GM21447 (cell line): Measurements from ENCODE around the gene C11orf68.
A peak's percentile ranks its signal among the peaks of the same experiment; 100 is the strongest.
"Not testable (repeated sequence)": the region's sequence is repeated elsewhere in the genome, so short reads cannot be mapped to it uniquely, and the experiment has no call there.

ENCODE experiments used
- ATAC-seq: cut with Tn5 transposase; IDR thresholded peaks from one replicate; pipeline ENCODE4 v1.9.1; 2021; ENCODE audit not compliant: unreplicated experiment

C11orf68 gene

GRCh38 chr11:65915821-65916251 is 3.0 kb downstream of the C11orf68 start:
- no peak for ATAC-seq

GRCh38 chr11:65915101-65915820 is 3.6 kb downstream of the C11orf68 start:
- no peak for ATAC-seq

GRCh38 chr11:65912845-65913244 is 6.0 kb downstream of the C11orf68 start:
- ATAC-seq, result no peak

GRCh38 chr11:65911682-65912568 is 6.9 kb downstream of the C11orf68 start:
- no peak for ATAC-seq

GRCh38 chr11:65907878-65908277 is 11.0 kb downstream of the C11orf68 start:
- no peak for ATAC-seq

GRCh38 chr11:65906602-65907001 is 12.3 kb downstream of the C11orf68 start:
- no peak for ATAC-seq

GRCh38 chr11:65903715-65904114 is 15.1 kb downstream of the C11orf68 start:
- ATAC-seq, result no peak

GRCh38 chr11:65903068-65903481 is 15.8 kb downstream of the C11orf68 start:
- no peak for ATAC-seq

GRCh38 chr11:65900899-65901180 is 18.0 kb downstream of the C11orf68 start:
- ATAC-seq, result no peak

GRCh38 chr11:65900125-65900898 is 18.6 kb downstream of the C11orf68 start, which contains the start of gene FOSL1:
Gene FOSL1, minus strand, starts transcription at chr11:65900388. Its CDS starts 49 bp downstream, at chr11:65900339.
- ATAC-seq, result peak; percentile 73

- no peak for ATAC-seq
These were observed 19.3 kb downstream of the C11orf68 start for GRCh38 chr11:65899356-65900124.

- ATAC-seq, result no peak
These were observed 20.1 kb downstream of the C11orf68 start for GRCh38 chr11:65898656-65899355.

GRCh38 chr11:65897020-65897471 is 21.8 kb downstream of the C11orf68 start:
- no peak for ATAC-seq

- no peak for ATAC-seq
These were observed 22.5 kb downstream of the C11orf68 start for GRCh38 chr11:65896034-65896999.

- ATAC-seq, result no peak
These were observed 23.3 kb downstream of the C11orf68 start for GRCh38 chr11:65895482-65895981.

GRCh38 chr11:65894034-65894591 is 24.7 kb downstream of the C11orf68 start:
- ATAC-seq, result no peak

- no peak for ATAC-seq
These were observed 26.1 kb downstream of the C11orf68 start for GRCh38 chr11:65892661-65893317.

- ATAC-seq, result not testable (repeated sequence)
These were observed 26.7 kb downstream of the C11orf68 start for GRCh38 chr11:65892137-65892540.
